HCT116 (cell line): Measurements from ENCODE around the gene ADAMTS9. TPM values are rescaled to one million over a fixed set of nuclear protein-coding genes. Genes with fewer than 3 reads are reported as not detected.

Source experiments
- ATAC-seq: fragments of 200-7000 bp; cut with Tn5 transposase; 2 replicates; pipeline ENCODE4 v1.9.1; 2020; ENCODE audit warnings: mild to moderate bottlenecking, moderate library complexity
- BruUV-seq: library from RNA; stranded (reverse); fragments of 400-500 nt; replicated peaks from 2 replicates; lab custom pipeline; 2021; lab: Mats Ljungman, UMichigan
- CTCF ChIA-PET: fragments of 300-600 bp; sonication (Branson Sonifier 250); formaldehyde crosslinking; loops from one replicate; lab custom pipeline; 2021; ENCODE audit warnings: antibody characterized with exemption; lab: Charles Lee
- POLR2A ChIA-PET: fragments of 300-600, 350-600 bp; sonication (Branson Sonifier 250); formaldehyde crosslinking; loops from one replicate; lab custom pipeline; 2021; ENCODE audit warnings: antibody characterized with exemption; lab: Charles Lee
- RAD21 ChIA-PET, 2 experiments: fragments of 300-600 bp; sonication (Branson Sonifier 250); formaldehyde crosslinking; loops; one replicate each; lab custom pipeline; 2023; ENCODE audit warnings: low total read pairs in 2 of 2; ENCODE audit not compliant: uncharacterized antibody in 2 of 2, unreplicated experiment in 2 of 2, low non-redundant PET in 1 of 2; lab: Charles Lee
- DNase-seq: peaks from one replicate; pipeline ENCODE4 v3.0.0-alpha.2; 2010; ENCODE audit warnings: low read depth, low spot score
- H2AFZ ChIP-seq: fragments of 200-600 bp; shearing (Covaris generic), sonication (generic); 2 replicates; pipeline ENCODE4 v1.6.1; 2017; ENCODE audit warnings: low read depth, mixed run types, mixed read lengths, antibody characterized with exemption, low read length; ENCODE audit not compliant: poor library complexity, severe bottlenecking
- H3K27ac ChIP-seq: 2 replicates; pipeline ENCODE4 v1.5.1; 2012; ENCODE audit warnings: low read depth, low read length
- H3K27me3 ChIP-seq: fragments of 200-600 bp; sonication (generic); 2 replicates; pipeline ENCODE4 v1.6.1; 2016; ENCODE audit warnings: mixed run types, low read length, mixed read lengths; ENCODE audit not compliant: insufficient read depth
- H3K36me3 ChIP-seq, 2 experiments: fragments of 200-500 bp in 1 of 2; fragments of 200-600 bp in 1 of 2; sonication (Bioruptor generic) in 1 of 2; sonication (generic) in 1 of 2; 2 replicates each; pipeline versions ENCODE4 v1.5.1 to v1.6.1; 2014 to 2016; ENCODE audit warnings: low read length in 2 of 2, inconsistent platforms in 1 of 2, mixed read lengths in 1 of 2, mixed run types in 1 of 2; ENCODE audit not compliant: insufficient read depth in 2 of 2, control insufficient read depth in 1 of 2
- H3K4me1 ChIP-seq, 2 experiments: fragments of 200-600 bp in 1 of 2; sonication (generic) in 1 of 2; 2 replicates each; pipeline versions ENCODE4 v1.5.1 to v1.6.1; 2012 to 2017; ENCODE audit warnings: low read length in 2 of 2, inconsistent platforms in 1 of 2, mild to moderate bottlenecking in 1 of 2, mixed read lengths in 1 of 2, mixed run types in 1 of 2, moderate library complexity in 1 of 2; ENCODE audit not compliant: insufficient read depth in 2 of 2, control insufficient read depth in 1 of 2
- H3K4me2 ChIP-seq: fragments of 200-600 bp; sonication (generic); 2 replicates; pipeline ENCODE4 v1.6.1; 2017; ENCODE audit warnings: mixed run types, low read length, mixed read lengths
- H3K4me3 ChIP-seq, 2 experiments: fragments of 200-600 bp in 1 of 2; sonication (generic) in 1 of 2; replicated peaks in 1 of 2; 2 replicates each; pipeline ENCODE4 v1.5.1; 2011 to 2016; ENCODE audit warnings: low read length in 2 of 2, control low read depth in 1 of 2, low read depth in 1 of 2, mild to moderate bottlenecking in 1 of 2, mixed read lengths in 1 of 2, mixed run types in 1 of 2
- H3K79me2 ChIP-seq: fragments of 200-600 bp; sonication (generic); 2 replicates; pipeline ENCODE4 v1.6.1; 2017; ENCODE audit warnings: mild to moderate bottlenecking, mixed run types, low read length, moderate library complexity, mixed read lengths; ENCODE audit not compliant: insufficient read depth
- H3K9ac ChIP-seq: fragments of 200-600 bp; sonication (generic); 2 replicates; pipeline ENCODE4 v1.6.1; 2016; ENCODE audit warnings: low read length, mixed read lengths
- H3K9me2 ChIP-seq: fragments of 200-600 bp; sonication (generic), shearing (Covaris generic); 2 replicates; pipeline ENCODE4 v1.6.1; 2017; ENCODE audit warnings: mixed run types, mild to moderate bottlenecking, moderate library complexity; ENCODE audit not compliant: insufficient read depth
- H3K9me3 ChIP-seq, 2 experiments: fragments of 200-500 bp in 1 of 2; fragments of 200-600 bp in 1 of 2; sonication (Bioruptor generic) in 1 of 2; sonication (generic) in 1 of 2; 2 replicates each; pipeline ENCODE4 v1.6.1; 2014 to 2017; ENCODE audit warnings: low read length in 2 of 2, mixed read lengths in 2 of 2, inconsistent platforms in 1 of 2, low read depth in 1 of 2, mild to moderate bottlenecking in 1 of 2, mixed run types in 1 of 2, moderate library complexity in 1 of 2; ENCODE audit not compliant: control insufficient read depth in 1 of 2, insufficient read depth in 1 of 2
- H4K20me1 ChIP-seq: fragments of 200-600 bp; sonication (generic), shearing (Covaris generic); 2 replicates; pipeline ENCODE4 v1.6.1; 2017; ENCODE audit warnings: mixed run types, mild to moderate bottlenecking, moderate library complexity; ENCODE audit not compliant: insufficient read depth
- ELF1 ChIP-seq: IDR thresholded peaks from 2 replicates; pipeline ENCODE4 v1.6.1; 2012; ENCODE audit warnings: low read depth, borderline replicate concordance
- EZH2 ChIP-seq: fragments of 200-600 bp; sonication (generic); IDR thresholded peaks from 2 replicates; pipeline ENCODE4 v1.6.1; 2017; ENCODE audit warnings: antibody characterized with exemption, mixed run types
- JUND ChIP-seq: IDR thresholded peaks from 2 replicates; pipeline ENCODE4 v1.6.1; 2012
- intact Hi-C: fragments of 100-400 bp; cut with micrococcal nuclease; formaldehyde crosslinking; loops from 2 replicates; pipeline ENCODE4 v1.10.0; 2022
- total RNA-seq: library from RNA; stranded (reverse); gene quantifications from one replicate; pipeline ENCODE4 v1.2.1, GENCODE V29; 2021; ENCODE audit not compliant: unreplicated experiment
- TF ChIP-seq, protein P1 (sequence below): IDR thresholded peaks from 2 replicates; pipeline ENCODE4 v1.6.1; 2011; ENCODE audit warnings: mild to moderate bottlenecking, low read length, moderate library complexity; ENCODE audit not compliant: insufficient replicate concordance; ENCODE audit errors: extremely low read depth
- TF ChIP-seq, protein P2 (sequence below), 3 experiments: fragments of 200-600 bp in 1 of 3; sonication (generic) in 1 of 3; IDR thresholded peaks in 2 of 3; conservative IDR thresholded peaks in 1 of 3; 2 replicates each; pipeline ENCODE4 v1.5.1; 2012 to 2017; ENCODE audit warnings: low read depth in 2 of 3, low read length in 2 of 3, antibody characterized with exemption in 1 of 3, borderline replicate concordance in 1 of 3, control low read depth in 1 of 3, mild to moderate bottlenecking in 1 of 3, mixed read lengths in 1 of 3, mixed run types in 1 of 3, moderate library complexity in 1 of 3; ENCODE audit not compliant: insufficient read depth in 1 of 3

The ADAMTS9 gene
- total RNA-seq, 1 experiment from 2014 or later, result 0.05 TPM

DNA sequence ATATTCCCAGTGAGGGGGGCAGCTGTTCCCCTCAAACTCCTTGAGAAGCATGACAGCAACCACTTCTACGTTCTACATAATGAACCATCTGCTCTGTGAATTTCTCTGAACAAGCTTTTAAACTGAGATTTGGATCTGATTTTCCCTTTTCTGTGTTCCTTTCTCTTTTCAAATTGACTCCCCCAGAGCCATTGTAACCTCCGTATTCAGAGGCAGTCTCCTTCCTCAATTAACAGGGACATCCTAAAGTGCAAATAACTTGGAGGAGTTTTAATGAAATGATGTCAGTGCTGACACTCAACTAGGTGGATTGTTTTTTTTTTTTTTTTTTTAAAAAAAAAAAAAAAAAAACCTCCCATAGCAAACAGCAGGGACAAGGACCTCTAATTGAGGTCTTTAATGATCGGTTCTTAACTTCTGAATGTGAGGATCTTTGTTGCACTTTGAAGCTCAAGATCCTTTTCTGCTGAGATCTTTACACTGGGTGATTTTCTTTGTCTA, 48.8 kb downstream of the ADAMTS9 start:
- no peaks in the 10 kb centered on the region for H4K20me1 ChIP-seq
- H3K9me2 ChIP-seq, result no peaks in the 10 kb centered on the region
- ATAC-seq (no peak), DNase-seq (no peak)
- no peak overlapping the region for H3K4me3 ChIP-seq
- POLR2A ChIA-PET, result no interaction called here
- no peaks in the 10 kb centered on the region for H3K79me2 ChIP-seq
- H3K9ac ChIP-seq, result no peak overlapping the region
- H3K4me2 ChIP-seq, result no peak overlapping the region
- H2AFZ ChIP-seq, result no peak overlapping the region
- H3K9me3 ChIP-seq, result no peaks in the 10 kb centered on the region
- RAD21 ChIA-PET, result no interaction called here
- BruUV-seq, result no TSS peak
- H3K36me3 ChIP-seq, result no peaks in the 10 kb centered on the region
- TF ChIP-seq EZH2 (no peak), JUND (no peak), ELF1 (no peak)
- TF ChIP-seq, protein P1, sequence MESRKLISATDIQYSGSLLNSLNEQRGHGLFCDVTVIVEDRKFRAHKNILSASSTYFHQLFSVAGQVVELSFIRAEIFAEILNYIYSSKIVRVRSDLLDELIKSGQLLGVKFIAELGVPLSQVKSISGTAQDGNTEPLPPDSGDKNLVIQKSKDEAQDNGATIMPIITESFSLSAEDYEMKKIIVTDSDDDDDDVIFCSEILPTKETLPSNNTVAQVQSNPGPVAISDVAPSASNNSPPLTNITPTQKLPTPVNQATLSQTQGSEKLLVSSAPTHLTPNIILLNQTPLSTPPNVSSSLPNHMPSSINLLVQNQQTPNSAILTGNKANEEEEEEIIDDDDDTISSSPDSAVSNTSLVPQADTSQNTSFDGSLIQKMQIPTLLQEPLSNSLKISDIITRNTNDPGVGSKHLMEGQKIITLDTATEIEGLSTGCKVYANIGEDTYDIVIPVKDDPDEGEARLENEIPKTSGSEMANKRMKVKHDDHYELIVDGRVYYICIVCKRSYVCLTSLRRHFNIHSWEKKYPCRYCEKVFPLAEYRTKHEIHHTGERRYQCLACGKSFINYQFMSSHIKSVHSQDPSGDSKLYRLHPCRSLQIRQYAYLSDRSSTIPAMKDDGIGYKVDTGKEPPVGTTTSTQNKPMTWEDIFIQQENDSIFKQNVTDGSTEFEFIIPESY, result no peak
- TF ChIP-seq, protein P2, sequence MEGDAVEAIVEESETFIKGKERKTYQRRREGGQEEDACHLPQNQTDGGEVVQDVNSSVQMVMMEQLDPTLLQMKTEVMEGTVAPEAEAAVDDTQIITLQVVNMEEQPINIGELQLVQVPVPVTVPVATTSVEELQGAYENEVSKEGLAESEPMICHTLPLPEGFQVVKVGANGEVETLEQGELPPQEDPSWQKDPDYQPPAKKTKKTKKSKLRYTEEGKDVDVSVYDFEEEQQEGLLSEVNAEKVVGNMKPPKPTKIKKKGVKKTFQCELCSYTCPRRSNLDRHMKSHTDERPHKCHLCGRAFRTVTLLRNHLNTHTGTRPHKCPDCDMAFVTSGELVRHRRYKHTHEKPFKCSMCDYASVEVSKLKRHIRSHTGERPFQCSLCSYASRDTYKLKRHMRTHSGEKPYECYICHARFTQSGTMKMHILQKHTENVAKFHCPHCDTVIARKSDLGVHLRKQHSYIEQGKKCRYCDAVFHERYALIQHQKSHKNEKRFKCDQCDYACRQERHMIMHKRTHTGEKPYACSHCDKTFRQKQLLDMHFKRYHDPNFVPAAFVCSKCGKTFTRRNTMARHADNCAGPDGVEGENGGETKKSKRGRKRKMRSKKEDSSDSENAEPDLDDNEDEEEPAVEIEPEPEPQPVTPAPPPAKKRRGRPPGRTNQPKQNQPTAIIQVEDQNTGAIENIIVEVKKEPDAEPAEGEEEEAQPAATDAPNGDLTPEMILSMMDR (IDR thresholded peaks at IDR 0.05 in 2 of 3, conservative IDR thresholded peaks at IDR 0.05 in 1 of 3; ENCODE audit: borderline replicate concordance in 1 of 3, insufficient read depth in 1 of 3, low read depth in 2 of 3, low read length in 2 of 3), result no peak
- TF ChIP-seq, all 23 proteins: peak for 0
- CTCF ChIA-PET, result interaction anchor here (0.7 kb wide), 1 partner anchor 591 kb away, joined by 3 read pairs; no protein-coding TSS in a partner anchor
- Histone ChIP-seq H3K27me3 (0 out of 2 replicates have a peak, but pooled peaks cover 3% of the 10 kb centered on the region), H3K27ac (no peak overlapping the region), H3K4me1 (no peaks in the 10 kb centered on the region)
- intact Hi-C loops, result no loop called here
